Measurements from ENCODE around the gene MDGA2. TPM values are rescaled to one million over a fixed set of nuclear protein-coding genes. Genes with fewer than 3 reads are reported as not detected.

MDGA2 gene
- total RNA-seq, 1 donor from 2014 or later, result 8.1 TPM

DNA sequence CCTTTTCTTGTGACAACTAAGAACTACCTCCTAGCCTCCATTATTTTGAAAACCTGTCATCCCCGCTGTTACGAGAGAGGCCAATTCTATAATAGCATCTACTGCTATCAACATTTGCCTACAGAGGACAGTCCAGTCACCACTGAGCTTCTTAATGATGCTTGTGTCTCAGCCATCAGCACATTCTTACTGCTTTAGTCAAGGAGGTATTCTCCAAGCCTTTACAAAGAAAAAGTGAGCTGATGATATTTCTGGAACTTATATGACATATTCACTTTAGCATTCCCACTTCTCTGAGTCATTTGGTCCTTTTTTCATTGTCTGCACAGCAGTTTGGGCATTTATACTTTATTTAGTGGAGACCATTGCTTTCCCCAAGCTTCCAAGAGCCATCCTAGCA, 526.1 kb downstream of the MDGA2 start:
- Mint-ChIP-seq H3K9me3 (ENCODE audit: unreplicated experiment) (no peaks in the 10 kb centered on the region), H3K27ac (ENCODE audit: unreplicated experiment) (no peak overlapping the region)
- no peak for DNase-seq (ENCODE audit: low spot score)

DNA sequence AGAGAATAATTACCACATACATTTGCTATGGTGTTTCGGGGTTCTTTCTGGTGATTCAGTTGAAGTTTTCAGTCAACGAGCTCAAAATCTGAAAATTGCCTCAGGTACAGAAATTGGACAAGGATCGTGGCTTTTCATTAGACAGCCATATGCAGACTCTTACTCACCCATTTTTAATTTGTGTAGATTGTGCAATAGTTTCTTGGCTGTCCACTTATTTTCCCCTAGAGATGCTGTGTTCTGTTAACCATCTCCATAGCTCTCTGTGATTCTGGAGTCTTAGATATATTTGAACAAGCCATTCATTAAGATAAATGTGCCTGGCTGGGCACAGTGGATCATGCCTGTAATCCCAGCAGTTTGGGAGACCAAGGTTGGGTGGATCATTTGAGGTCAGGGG, 526.7 kb downstream of the MDGA2 start:
- Mint-ChIP-seq H3K27me3 (ENCODE audit: unreplicated experiment) (no peaks in the 10 kb centered on the region), H3K9me3 (ENCODE audit: unreplicated experiment) (no peaks in the 10 kb centered on the region), H3K4me3 (ENCODE audit: unreplicated experiment) (no peak overlapping the region), H3K36me3 (ENCODE audit: low read depth, unreplicated experiment) (no peaks in the 10 kb centered on the region), H3K27ac (ENCODE audit: unreplicated experiment) (no peak overlapping the region), H3K4me1 (ENCODE audit: unreplicated experiment) (no peaks in the 10 kb centered on the region)
- TF ChIP-seq, protein P1, sequence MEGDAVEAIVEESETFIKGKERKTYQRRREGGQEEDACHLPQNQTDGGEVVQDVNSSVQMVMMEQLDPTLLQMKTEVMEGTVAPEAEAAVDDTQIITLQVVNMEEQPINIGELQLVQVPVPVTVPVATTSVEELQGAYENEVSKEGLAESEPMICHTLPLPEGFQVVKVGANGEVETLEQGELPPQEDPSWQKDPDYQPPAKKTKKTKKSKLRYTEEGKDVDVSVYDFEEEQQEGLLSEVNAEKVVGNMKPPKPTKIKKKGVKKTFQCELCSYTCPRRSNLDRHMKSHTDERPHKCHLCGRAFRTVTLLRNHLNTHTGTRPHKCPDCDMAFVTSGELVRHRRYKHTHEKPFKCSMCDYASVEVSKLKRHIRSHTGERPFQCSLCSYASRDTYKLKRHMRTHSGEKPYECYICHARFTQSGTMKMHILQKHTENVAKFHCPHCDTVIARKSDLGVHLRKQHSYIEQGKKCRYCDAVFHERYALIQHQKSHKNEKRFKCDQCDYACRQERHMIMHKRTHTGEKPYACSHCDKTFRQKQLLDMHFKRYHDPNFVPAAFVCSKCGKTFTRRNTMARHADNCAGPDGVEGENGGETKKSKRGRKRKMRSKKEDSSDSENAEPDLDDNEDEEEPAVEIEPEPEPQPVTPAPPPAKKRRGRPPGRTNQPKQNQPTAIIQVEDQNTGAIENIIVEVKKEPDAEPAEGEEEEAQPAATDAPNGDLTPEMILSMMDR (IDR thresholded peaks at IDR 0.05; ENCODE audit: unreplicated experiment), result no peak
- no peak for DNase-seq (ENCODE audit: low spot score)

More for the DNA sequence above, 526.1 kb downstream of the MDGA2 start:
- Mint-ChIP-seq H3K4me3 (ENCODE audit: unreplicated experiment) (no peak overlapping the region), H3K36me3 (ENCODE audit: low read depth, unreplicated experiment) (no peaks in the 10 kb centered on the region), H3K27me3 (ENCODE audit: unreplicated experiment) (no peaks in the 10 kb centered on the region), H3K4me1 (ENCODE audit: unreplicated experiment) (no peaks in the 10 kb centered on the region)
- TF ChIP-seq, protein P1 (IDR thresholded peaks at IDR 0.05; ENCODE audit: unreplicated experiment), result no peak

DNA sequence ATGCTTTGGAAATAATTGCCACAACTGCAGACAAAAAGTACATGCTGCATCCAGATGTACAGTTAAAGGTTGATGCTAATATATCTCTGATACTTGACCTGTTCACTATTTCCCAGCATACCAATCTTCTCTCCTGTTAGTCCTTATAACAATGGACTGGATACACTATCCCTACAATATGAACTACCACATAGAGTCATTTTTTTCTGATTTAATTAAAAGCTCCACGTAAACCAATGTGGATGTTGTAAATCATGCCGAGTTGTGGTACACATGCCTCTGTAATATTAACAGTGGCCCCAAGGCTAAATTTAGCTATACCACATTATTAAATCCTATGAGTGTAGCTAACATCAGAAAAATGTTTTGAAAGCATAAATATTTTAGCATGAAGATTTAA, 554.8 kb downstream of the MDGA2 start:
- H3K27ac Mint-ChIP-seq (ENCODE audit: unreplicated experiment), result no peak overlapping the region
- no peaks in the 10 kb centered on the region for H3K27me3 Mint-ChIP-seq (ENCODE audit: unreplicated experiment)
- H3K4me3 Mint-ChIP-seq (ENCODE audit: unreplicated experiment), result no peak overlapping the region
- TF ChIP-seq, protein P1 (IDR thresholded peaks at IDR 0.05; ENCODE audit: unreplicated experiment), result no peak
- no peak for DNase-seq (ENCODE audit: low spot score)
- H3K4me1 Mint-ChIP-seq (ENCODE audit: unreplicated experiment), result no peaks in the 10 kb centered on the region
- no peaks in the 10 kb centered on the region for H3K36me3 Mint-ChIP-seq (ENCODE audit: low read depth, unreplicated experiment)
- no peaks in the 10 kb centered on the region for H3K9me3 Mint-ChIP-seq (ENCODE audit: unreplicated experiment)

DNA sequence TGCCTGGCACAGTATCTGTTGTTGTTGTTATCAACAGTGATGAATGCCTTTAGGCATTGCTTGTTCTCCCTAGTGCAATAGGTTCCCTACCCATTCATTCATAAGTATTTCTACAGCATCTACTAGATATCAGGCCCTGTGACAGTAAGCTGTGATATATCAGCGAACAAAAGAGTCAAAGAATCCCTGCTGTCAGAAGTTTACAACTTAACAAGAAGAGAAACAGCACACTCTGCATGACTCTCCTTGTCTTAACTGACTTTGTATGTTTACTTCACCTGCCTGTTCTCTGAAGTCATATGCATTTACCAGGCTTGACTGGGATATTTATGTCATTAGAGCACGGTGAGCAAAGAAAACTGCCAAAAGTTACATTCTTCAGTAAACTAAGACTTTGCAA, 571.6 kb downstream of the MDGA2 start:
- TF ChIP-seq, protein P1 (IDR thresholded peaks at IDR 0.05; ENCODE audit: unreplicated experiment), result no peak
- Mint-ChIP-seq H3K36me3 (ENCODE audit: low read depth, unreplicated experiment) (no peaks in the 10 kb centered on the region), H3K27ac (ENCODE audit: unreplicated experiment) (no peak overlapping the region), H3K4me1 (ENCODE audit: unreplicated experiment) (peaks cover 10% of the 10 kb centered on the region), H3K27me3 (ENCODE audit: unreplicated experiment) (peaks cover 1% of the 10 kb centered on the region), H3K9me3 (ENCODE audit: unreplicated experiment) (no peaks in the 10 kb centered on the region), H3K4me3 (ENCODE audit: unreplicated experiment) (no peak overlapping the region)
- no peak for DNase-seq (ENCODE audit: low spot score)

DNA sequence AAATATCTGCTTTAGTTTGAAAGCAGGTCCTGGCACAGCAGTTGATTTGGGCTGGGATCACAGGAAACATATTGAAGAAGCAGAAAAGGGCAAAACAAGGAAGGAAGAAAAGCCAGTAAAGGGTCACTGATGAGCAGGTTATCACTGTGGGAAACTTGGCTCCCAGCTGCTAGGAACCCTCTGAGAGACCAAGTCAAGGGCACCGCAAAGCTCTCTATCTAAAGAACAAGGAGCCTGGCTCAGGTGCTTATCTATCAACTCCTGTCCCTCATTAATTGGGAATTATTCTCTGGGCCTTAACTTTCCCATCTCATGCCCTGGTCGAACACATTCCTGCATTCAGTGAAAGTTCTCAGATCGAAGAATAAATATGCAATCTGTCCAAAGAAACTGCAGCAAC, 572.9 kb downstream of the MDGA2 start:
- H3K4me3 Mint-ChIP-seq (ENCODE audit: unreplicated experiment), result no peak overlapping the region
- DNase-seq (ENCODE audit: low spot score), result no peak
- H3K36me3 Mint-ChIP-seq (ENCODE audit: low read depth, unreplicated experiment), result no peaks in the 10 kb centered on the region
- no peaks in the 10 kb centered on the region for H3K9me3 Mint-ChIP-seq (ENCODE audit: unreplicated experiment)
- peaks cover 1% of the 10 kb centered on the region for H3K27me3 Mint-ChIP-seq (ENCODE audit: unreplicated experiment)
- TF ChIP-seq, protein P1 (IDR thresholded peaks at IDR 0.05; ENCODE audit: unreplicated experiment), result no peak
- peaks cover 10% of the 10 kb centered on the region for H3K4me1 Mint-ChIP-seq (ENCODE audit: unreplicated experiment)
- H3K27ac Mint-ChIP-seq (ENCODE audit: unreplicated experiment), result no peak overlapping the region

Measured in endothelial cell (in vitro differentiated cells).